ENCODE results near the gene SOX30. TPM values are rescaled to one million over a fixed set of nuclear protein-coding genes. Genes with fewer than 3 reads are reported as not detected.

The SOX30 gene
- total RNA-seq, 1 experiment from 2014 or later, result not detected

- peak; percentile 68 for DNase-seq (ENCODE audit: low read depth)
Observed at GRCh38 chr5:157607371-157608161, 44.7 kb downstream of the SOX30 start.

GRCh38 chr5:157606046-157606445 lies 46.2 kb downstream of the SOX30 start:
- DNase-seq (ENCODE audit: low read depth), result peak; percentile 57

- peak; percentile 94 for DNase-seq (ENCODE audit: low read depth)
Observed at GRCh38 chr5:157603333-157604190, 48.7 kb downstream of the SOX30 start.

- peak; percentile 63 for DNase-seq (ENCODE audit: low read depth)
Observed at GRCh38 chr5:157602505-157602904, 49.7 kb downstream of the SOX30 start.

- DNase-seq (ENCODE audit: low read depth), result no peak
Observed at GRCh38 chr5:157600252-157600651, 52.0 kb downstream of the SOX30 start.

- no peak for DNase-seq (ENCODE audit: low read depth)
Observed at GRCh38 chr5:157599565-157599964, 52.7 kb downstream of the SOX30 start.

- DNase-seq (ENCODE audit: low read depth), result no peak
Observed at GRCh38 chr5:157598350-157598936, 53.8 kb downstream of the SOX30 start.

GRCh38 chr5:157597277-157597676 lies 55.0 kb downstream of the SOX30 start:
- no peak for DNase-seq (ENCODE audit: low read depth)

- DNase-seq (ENCODE audit: low read depth), result peak; percentile 57
Observed at GRCh38 chr5:157596487-157596886, 55.8 kb downstream of the SOX30 start.

GRCh38 chr5:157594675-157595459 lies 57.4 kb downstream of the SOX30 start:
- DNase-seq (ENCODE audit: low read depth), result no peak

- no peak for DNase-seq (ENCODE audit: low read depth)
Observed at GRCh38 chr5:157594257-157594656, 58.0 kb downstream of the SOX30 start.

GRCh38 chr5:157593052-157593757 lies 59.0 kb downstream of the SOX30 start:
- DNase-seq (ENCODE audit: low read depth), result no peak

- no peak for DNase-seq (ENCODE audit: low read depth)
Observed at GRCh38 chr5:157592594-157592993, 59.6 kb downstream of the SOX30 start.

- DNase-seq (ENCODE audit: low read depth), result no peak
Observed at GRCh38 chr5:157590478-157590877, 61.8 kb downstream of the SOX30 start.

- DNase-seq (ENCODE audit: low read depth), result no peak
Observed at GRCh38 chr5:157584628-157585027, 67.6 kb downstream of the SOX30 start.

GRCh38 chr5:157582731-157583620 lies 69.3 kb downstream of the SOX30 start:
- no peak for DNase-seq (ENCODE audit: low read depth)

GRCh38 chr5:157581901-157582300 lies 70.3 kb downstream of the SOX30 start:
- no peak for DNase-seq (ENCODE audit: low read depth)

- DNase-seq (ENCODE audit: low read depth), result no peak
Observed at GRCh38 chr5:157578079-157578780, 74.0 kb downstream of the SOX30 start.

- DNase-seq (ENCODE audit: low read depth), result no peak
Observed at GRCh38 chr5:157576678-157577077, 75.6 kb downstream of the SOX30 start.
